NB4 (cell line): ENCODE measurements around the gene FAM3D.

Experiments
- DNase-seq: peaks from one replicate; pipeline ENCODE4 v3.0.0; 2010; ENCODE audit warnings: low read depth
- H3K4me3 ChIP-seq: one replicate; pipeline ENCODE4 v1.5.1; 2011; ENCODE audit warnings: mild to moderate bottlenecking, low read depth, low read length, moderate library complexity
- CTCF ChIP-seq: IDR thresholded peaks from one replicate; pipeline ENCODE4 v1.5.1; 2012; ENCODE audit warnings: low read depth, low read length
- MAX ChIP-seq: IDR thresholded peaks from 2 replicates; pipeline ENCODE4 v1.6.1; 2011; ENCODE audit warnings: low read depth, low read length
- MYC ChIP-seq: IDR thresholded peaks from 2 replicates; pipeline ENCODE4 v1.6.1; 2011; ENCODE audit warnings: low read depth, low read length
- POLR2A ChIP-seq: IDR thresholded peaks from 2 replicates; pipeline ENCODE4 v1.6.1; 2011; ENCODE audit warnings: mild to moderate bottlenecking; ENCODE audit not compliant: insufficient read length; ENCODE audit errors: extremely low read depth

FAM3D gene

GRCh38 chr3:58624550-58624949, 42.0 kb downstream of the FAM3D start:
- DNase-seq = no peak
- H3K4me3 ChIP-seq = no peak overlapping the region
- TF ChIP-seq CTCF (no peak), MYC (no peak), MAX (no peak), POLR2A (no peak)

- H3K4me3 ChIP-seq = no peak overlapping the region
- no peak for DNase-seq
- TF ChIP-seq POLR2A (no peak), MYC (no peak), MAX (no peak), CTCF (no peak)
These were observed 42.6 kb downstream of the FAM3D start for GRCh38 chr3:58623961-58624360.

DNA sequence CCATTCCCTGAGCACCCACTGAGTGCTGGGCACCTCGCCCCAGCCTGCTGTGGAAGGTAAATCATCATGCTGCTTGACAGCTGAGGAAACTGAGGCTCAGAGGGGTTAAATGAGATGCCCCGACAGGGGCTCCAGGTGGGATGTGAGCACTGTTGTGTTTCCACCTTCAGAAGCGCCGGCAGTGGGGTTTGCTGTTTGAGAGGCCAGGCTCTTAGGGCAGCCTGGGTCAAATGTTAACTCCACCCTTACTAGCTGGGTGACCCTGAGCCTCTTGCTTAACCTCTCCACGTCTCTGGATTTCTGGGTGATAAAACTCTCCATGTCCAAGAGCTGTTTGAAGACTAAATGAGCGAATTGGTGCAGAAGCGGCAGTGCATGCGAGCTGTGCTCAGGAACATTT, 43.1 kb downstream of the FAM3D start:
- DNase-seq = no peak
- TF ChIP-seq MYC = no peak
- no peak for TF ChIP-seq CTCF
- TF ChIP-seq POLR2A = no peak
- TF ChIP-seq MAX = no peak
- H3K4me3 ChIP-seq = no peak overlapping the region

DNA sequence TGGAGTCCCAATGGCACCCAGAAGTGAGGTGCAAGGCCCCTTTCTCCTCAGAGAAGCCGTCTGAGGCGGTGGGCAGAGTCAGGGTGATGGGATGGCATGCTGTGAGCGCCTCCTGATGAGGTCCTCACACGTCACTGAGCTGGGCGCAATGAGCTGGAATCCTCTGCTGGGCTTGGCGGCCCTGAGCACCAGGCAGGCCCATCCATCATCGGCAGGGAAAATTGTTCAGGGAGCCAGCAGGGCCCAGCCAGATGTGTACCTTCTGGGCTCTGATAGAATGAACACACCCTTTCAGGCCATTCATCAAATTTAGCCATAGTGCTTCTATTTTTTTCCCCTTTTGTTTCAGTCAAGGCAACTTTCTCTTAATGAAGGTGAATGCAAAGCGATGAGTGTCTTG, 43.7 kb downstream of the FAM3D start:
- no peak overlapping the region for H3K4me3 ChIP-seq
- TF ChIP-seq MAX = no peak
- no peak for DNase-seq

GRCh38 chr3:58622436-58622835, 44.1 kb downstream of the FAM3D start:
- no peak for TF ChIP-seq CTCF
- no peak overlapping the region for H3K4me3 ChIP-seq
- DNase-seq = no peak

- no peak overlapping the region for H3K4me3 ChIP-seq
- DNase-seq = no peak
- TF ChIP-seq MAX (no peak), MYC (no peak), CTCF (no peak), POLR2A (no peak)
These were observed 45.3 kb downstream of the FAM3D start for GRCh38 chr3:58621086-58621830.
